Subcutaneous adipose tissue (tissue), 4 donors: ENCODE data around the gene NUMB. TPM values are rescaled to one million over a fixed set of nuclear protein-coding genes. Genes with fewer than 3 reads are reported as not detected.

ENCODE experiments used
- total RNA-seq, 4 donors: library from RNA; depleted of rRNA; stranded (reverse); fragments of >200 nt; gene quantifications; one replicate each; pipeline ENCODE4 v1.1.0, GENCODE V29; 2016
- TF ChIP-seq, protein P1 (sequence below): fragments of 450-650 bp; IDR thresholded peaks from one replicate; pipeline ENCODE4 v1.5.1; 2016; ENCODE audit warnings: low read depth, mild to moderate bottlenecking, control low read depth, antibody characterized with exemption, moderate library complexity

The NUMB gene
- total RNA-seq, 4 donors from 2014 or later: 45.1 to 85.8 (median 61.2) TPM

DNA sequence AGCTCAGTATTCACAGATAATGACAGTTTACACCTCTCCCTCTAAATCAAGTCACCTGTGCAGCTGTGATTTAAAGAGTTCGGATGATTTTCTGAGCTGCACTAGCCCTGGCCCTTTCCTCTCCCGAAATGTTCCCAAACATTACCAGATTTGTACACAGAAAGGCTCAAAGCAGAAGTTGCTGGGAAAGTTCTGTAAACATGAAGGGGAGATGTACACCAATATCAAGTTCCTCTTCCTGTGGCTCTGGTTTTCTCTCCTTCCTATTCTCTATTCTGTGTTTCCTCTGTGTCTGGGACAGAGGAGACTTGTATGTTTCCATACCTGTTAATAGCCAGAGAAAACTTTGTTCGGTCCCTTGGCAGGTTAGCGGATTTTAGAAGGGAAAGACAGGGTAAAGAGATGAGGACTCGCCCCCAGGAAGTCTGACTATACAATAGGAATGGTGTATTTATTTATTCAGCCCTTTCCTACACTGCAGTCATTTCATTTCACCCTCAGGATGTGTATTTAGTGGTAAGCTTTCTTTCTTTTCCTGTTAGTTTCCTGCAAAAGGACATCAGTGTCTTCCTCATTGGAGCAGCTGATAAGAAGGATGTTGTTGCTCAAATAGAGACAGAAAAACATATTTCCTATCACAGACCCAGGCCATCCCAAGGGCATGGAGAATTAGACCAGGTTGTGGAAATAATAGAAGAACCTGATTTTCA is 7.6 kb upstream of the NUMB start:
- TF ChIP-seq, protein P1, sequence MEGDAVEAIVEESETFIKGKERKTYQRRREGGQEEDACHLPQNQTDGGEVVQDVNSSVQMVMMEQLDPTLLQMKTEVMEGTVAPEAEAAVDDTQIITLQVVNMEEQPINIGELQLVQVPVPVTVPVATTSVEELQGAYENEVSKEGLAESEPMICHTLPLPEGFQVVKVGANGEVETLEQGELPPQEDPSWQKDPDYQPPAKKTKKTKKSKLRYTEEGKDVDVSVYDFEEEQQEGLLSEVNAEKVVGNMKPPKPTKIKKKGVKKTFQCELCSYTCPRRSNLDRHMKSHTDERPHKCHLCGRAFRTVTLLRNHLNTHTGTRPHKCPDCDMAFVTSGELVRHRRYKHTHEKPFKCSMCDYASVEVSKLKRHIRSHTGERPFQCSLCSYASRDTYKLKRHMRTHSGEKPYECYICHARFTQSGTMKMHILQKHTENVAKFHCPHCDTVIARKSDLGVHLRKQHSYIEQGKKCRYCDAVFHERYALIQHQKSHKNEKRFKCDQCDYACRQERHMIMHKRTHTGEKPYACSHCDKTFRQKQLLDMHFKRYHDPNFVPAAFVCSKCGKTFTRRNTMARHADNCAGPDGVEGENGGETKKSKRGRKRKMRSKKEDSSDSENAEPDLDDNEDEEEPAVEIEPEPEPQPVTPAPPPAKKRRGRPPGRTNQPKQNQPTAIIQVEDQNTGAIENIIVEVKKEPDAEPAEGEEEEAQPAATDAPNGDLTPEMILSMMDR: no peak

- TF ChIP-seq, protein P1: no peak
Observed at GRCh38 chr14:73463411-73463810, 5.1 kb upstream of the NUMB start.

GRCh38 chr14:73462815-73463214 is 4.5 kb upstream of the NUMB start:
- TF ChIP-seq, protein P1: no peak

DNA sequence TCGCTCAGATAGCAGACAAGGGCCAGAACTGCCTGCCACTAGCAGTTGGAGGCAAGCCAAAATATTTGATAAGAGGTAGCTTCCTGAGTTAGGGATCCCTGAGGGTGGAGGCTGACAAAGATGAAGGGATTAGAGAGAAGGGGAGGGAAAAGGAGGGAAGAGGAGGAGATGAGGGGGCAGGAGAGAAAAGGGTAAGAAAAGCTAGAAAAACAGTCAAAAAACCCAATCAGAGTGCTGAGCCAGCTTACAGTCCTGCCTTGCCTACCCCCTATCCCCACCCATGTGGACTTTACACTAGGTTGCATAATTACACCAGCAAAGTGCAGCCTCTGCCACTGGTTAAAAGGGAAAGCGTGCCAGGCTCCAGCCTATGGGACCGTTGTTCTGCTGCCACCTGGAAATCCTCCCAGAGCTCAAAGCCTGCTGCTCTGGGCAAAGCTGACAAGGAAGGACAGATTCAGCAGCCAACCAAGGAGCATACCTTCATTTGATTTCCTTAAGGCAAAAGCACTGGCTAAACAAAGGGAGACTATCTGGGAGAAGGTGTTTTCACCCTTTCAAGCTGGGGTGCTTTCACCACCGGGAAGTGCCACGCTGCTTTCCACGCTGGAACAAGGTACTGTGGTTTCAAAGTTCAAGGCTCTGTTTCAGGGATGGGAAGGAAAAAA is 3.8 kb upstream of the NUMB start:
- TF ChIP-seq, protein P1: no peak

GRCh38 chr14:73461478-73462047 is 3.2 kb upstream of the NUMB start:
- TF ChIP-seq, protein P1: no peak

DNA sequence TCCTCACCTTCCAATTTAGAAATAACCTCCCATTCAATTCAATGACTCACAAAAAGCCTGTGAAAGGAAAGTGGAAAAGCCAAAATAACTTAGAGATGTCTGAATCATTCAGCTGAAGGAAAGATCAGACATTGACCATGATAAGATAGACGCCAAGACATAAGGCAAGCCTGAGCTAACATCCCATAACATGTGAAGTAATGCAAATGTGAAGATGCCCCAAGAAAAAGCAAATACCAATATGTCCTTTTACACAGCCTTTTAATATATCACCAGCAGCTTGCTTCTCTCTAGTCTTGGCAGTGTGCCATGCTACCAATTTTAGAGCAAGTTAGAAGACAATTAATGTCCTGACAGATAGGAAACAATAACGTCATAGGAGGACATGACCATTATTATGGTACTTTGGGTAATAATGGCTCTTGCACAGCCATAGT is 2.4 kb upstream of the NUMB start:
- TF ChIP-seq, protein P1: no peak

- TF ChIP-seq, protein P1: no peak
Observed at GRCh38 chr14:73459959-73460358, 1.6 kb upstream of the NUMB start.
